ENCODE results near the gene ALOX12B. TPM values are rescaled to one million over a fixed set of nuclear protein-coding genes. Genes with fewer than 3 reads are reported as not detected.
A peak's percentile ranks its signal among the peaks of the same experiment; 100 is the strongest.
"Not testable (repeated sequence)": the region's sequence is repeated elsewhere in the genome, so short reads cannot be mapped to it uniquely, and the experiment has no call there.

The ALOX12B gene
- total RNA-seq, 4 donors from 2014 or later: not detected

GRCh38 chr17:8080208-8080798 is 7.2 kb downstream of the ALOX12B start:
- peaks cover 0 to 93% of the 10 kb centered on the region in 2 donors for H3K27me3 ChIP-seq
- TF ChIP-seq POLR2A (IDR thresholded peaks at IDR 0.05) (no peak), CTCF (IDR thresholded peaks at IDR 0.05) (no peak), EP300 (IDR thresholded peaks at IDR 0.05) (no peak)
- no peaks in the 10 kb centered on the region for H3K36me3 ChIP-seq
- 24 to 44% methylated on average over 12 to 25 of the region's 25 CpGs for WGBS, 2 donors
- H3K9me3 ChIP-seq: no peaks in the 10 kb centered on the region
- no peak for DNase-seq (ENCODE audit: low spot score in 2 of 2)
- H3K4me1 ChIP-seq: peaks cover 0 to 22% (median 3%) of the 10 kb centered on the region in 4 donors
- no peak overlapping the region for H3K27ac ChIP-seq
- peak overlapping the region; percentile 2 to 50 (median 41) for H3K4me3 ChIP-seq

- no peak for TF ChIP-seq POLR2A (IDR thresholded peaks at IDR 0.05)
- peak; percentile 89 to 93 (median 90) for TF ChIP-seq CTCF (IDR thresholded peaks at IDR 0.05)
- H3K4me1 ChIP-seq: peaks cover 0 to 22% (median 3%) of the 10 kb centered on the region in 4 donors
- H3K9me3 ChIP-seq: no peaks in the 10 kb centered on the region
- H3K4me3 ChIP-seq: peak overlapping the region; percentile 2 to 50 (median 41)
- peaks cover 0 to 95% of the 10 kb centered on the region in 2 donors for H3K27me3 ChIP-seq
- 2% methylated on average over 63 to 75 of the region's 87 CpGs for WGBS, 2 donors
- DNase-seq (ENCODE audit: low spot score in 2 of 2): peak; percentile 35 to 49
- peak overlapping the region in 2 of 4 donors; percentile 16 to 28 for H3K27ac ChIP-seq
- H3K36me3 ChIP-seq: no peaks in the 10 kb centered on the region
These were observed 8.0 kb downstream of the ALOX12B start for GRCh38 chr17:8079291-8080207.

GRCh38 chr17:8077939-8078338 is 9.6 kb downstream of the ALOX12B start:
- WGBS, 2 donors: 85 to 88% methylated on average over 4 to 5 of the region's 5 CpGs

GRCh38 chr17:8076502-8077266 is 10.8 kb downstream of the ALOX12B start:
- no peaks in the 10 kb centered on the region for H3K36me3 ChIP-seq
- WGBS, 2 donors: 87 to 88% methylated on average over 13 of the region's 13 CpGs
- no peak overlapping the region for H3K4me3 ChIP-seq
- peaks cover 0 to 47% (median 17%) of the 10 kb centered on the region in 4 donors for H3K4me1 ChIP-seq
- H3K9me3 ChIP-seq: no peaks in the 10 kb centered on the region
- peaks cover 0 to 96% of the 10 kb centered on the region in 2 donors for H3K27me3 ChIP-seq
- no peak for TF ChIP-seq EP300 (IDR thresholded peaks at IDR 0.05)
- no peak for TF ChIP-seq POLR2A (IDR thresholded peaks at IDR 0.05)
- no peak overlapping the region for H3K27ac ChIP-seq
- no peak for DNase-seq (ENCODE audit: low spot score in 2 of 2)

More at GRCh38 chr17:8077939-8078338, 9.6 kb downstream of the ALOX12B start:
- peaks cover 0 to 96% of the 10 kb centered on the region in 2 donors for H3K27me3 ChIP-seq
- DNase-seq (ENCODE audit: low spot score in 2 of 2); H3K27ac ChIP-seq; H3K9me3 ChIP-seq; H3K4me3 ChIP-seq; H3K36me3 ChIP-seq: not testable (repeated sequence)
- H3K4me1 ChIP-seq: peaks cover 0 to 38% (median 12%) of the 10 kb centered on the region in 4 donors

- Histone ChIP-seq H3K27me3 (peaks cover 0 to 95% of the 10 kb centered on the region in 2 donors), H3K27ac (no peak overlapping the region), H3K4me1 (peaks cover 0 to 42% (median 17%) of the 10 kb centered on the region in 4 donors), H3K4me3 (no peak overlapping the region), H3K36me3 (no peaks in the 10 kb centered on the region), H3K9me3 (no peaks in the 10 kb centered on the region)
- no peak for DNase-seq (ENCODE audit: low spot score in 2 of 2)
- WGBS, 2 donors: 93 to 94% methylated on average over 11 to 14 of the region's 14 CpGs
- TF ChIP-seq EP300 (IDR thresholded peaks at IDR 0.05) (no peak), POLR2A (IDR thresholded peaks at IDR 0.05) (no peak), CTCF (IDR thresholded peaks at IDR 0.05) (no peak)
These were observed 11.8 kb downstream of the ALOX12B start for GRCh38 chr17:8075574-8076342.

Measured in tibial nerve (tissue), 4 donors.